ENCODE data around the gene SORCS1.

Gene SORCS1

DNA sequence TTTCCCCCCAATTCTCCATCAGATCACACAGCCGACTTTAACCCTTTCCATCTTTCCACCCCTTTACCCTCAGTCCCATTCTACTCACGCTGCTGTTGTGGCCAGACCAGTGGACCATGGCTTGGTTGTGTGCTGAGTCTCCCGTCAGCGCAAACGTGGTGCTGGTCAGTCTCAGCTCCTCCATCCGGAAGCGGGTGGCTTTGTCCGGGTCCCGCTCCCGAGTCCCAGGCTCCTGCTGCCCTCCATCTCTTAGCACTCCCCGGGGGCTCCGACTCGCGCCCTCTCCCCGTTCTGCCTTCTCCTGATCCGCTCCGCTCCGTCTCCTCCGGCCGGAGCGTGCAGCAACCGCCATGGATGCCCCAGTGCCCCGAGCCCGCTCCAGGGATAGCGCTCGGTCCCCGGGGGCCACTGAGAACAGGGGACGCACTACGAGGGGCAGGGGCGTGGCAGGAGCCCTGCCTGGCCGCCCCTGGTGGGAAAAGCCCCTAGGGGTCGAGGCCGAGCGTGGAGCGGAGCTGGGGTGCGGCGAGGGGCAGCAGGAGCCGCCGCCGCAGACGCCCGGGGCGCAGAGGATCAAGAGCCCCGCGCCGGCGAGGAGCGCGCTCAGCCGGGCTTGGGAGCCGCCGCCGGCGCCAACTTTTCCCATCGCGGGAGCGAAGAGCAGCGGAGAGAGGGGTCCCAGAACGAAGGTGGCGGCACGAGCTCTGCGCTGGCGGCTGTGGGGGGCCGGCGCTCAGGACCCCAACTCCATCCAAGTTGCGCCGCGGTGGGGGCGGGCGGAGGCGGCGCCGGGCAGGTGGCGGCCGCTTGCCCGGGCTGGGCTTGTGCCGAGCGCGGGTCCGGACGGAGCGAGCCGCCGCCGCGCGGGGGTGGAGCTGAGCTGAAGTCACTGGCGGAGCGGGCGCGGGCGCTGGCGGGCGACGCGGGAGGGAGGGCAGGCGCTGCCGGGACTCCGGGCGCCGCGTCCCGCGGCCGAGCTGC, at the start of gene SORCS1:
TSS of gene SORCS1 (minus strand) at position 826 of the 981 bp plus-strand sequence.
- no peak for DNase-seq (ENCODE audit: low read depth)

DNA sequence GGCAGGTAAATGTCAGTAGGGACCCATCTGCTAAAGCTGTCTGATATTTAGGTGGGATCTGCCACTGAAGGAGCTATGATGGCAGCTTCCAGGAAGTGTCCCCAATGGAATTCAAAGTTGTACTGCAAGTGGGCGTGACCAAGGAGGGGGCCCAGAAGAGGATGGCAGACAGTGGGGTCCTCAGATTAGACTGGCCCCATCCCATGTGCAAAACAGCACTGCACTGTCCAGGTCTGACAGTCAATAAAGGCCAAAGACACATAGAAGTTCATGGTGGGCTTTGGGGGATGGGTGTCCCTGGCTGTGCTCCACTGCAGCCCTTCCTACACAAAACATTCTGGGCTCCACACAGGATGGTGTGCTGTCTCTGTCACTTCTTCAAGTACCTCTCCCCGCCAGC, 49.8 kb upstream of the SORCS1 start:
- no peak for DNase-seq (ENCODE audit: low read depth)

DNA sequence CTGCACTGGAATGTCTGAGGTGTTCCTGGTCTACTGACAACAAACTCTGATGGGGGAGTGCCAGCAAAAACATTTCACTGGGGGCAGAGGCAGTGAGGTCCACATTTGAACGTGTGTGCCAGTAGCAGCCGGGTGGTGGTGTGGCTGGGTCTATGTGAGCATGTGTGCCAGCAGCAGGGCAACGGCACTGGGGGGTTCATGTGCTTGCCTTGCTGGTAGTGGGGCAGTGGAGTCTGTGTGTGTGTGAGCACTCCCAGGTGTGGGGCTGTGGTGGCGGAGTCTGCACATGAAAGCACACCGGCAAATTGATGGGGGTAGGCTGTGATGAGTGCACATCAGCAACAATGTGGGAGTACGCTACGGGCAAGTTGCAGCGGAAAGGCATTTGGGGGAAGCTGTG, 49.4 kb upstream of the SORCS1 start:
- DNase-seq (ENCODE audit: low read depth), result no peak

DNA sequence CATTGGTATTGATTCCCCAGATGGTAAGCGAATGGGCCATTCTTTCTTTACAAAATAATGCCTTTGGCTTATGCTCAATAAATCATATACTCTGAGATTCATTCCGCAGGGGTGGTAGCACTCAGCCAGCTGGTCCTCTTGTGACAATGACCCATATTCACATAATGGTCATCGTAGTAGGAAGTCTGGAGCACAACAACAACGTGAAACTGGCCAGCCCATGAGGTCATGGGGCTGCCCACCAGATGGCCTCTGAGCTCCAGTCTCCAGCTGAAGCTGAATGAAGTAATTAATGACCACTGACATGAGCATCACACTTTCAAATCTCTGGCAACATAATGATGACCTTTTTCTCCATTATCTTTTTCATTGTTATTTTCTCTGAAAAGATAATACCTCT, 42.3 kb upstream of the SORCS1 start:
- DNase-seq (ENCODE audit: low read depth), result no peak

DNA sequence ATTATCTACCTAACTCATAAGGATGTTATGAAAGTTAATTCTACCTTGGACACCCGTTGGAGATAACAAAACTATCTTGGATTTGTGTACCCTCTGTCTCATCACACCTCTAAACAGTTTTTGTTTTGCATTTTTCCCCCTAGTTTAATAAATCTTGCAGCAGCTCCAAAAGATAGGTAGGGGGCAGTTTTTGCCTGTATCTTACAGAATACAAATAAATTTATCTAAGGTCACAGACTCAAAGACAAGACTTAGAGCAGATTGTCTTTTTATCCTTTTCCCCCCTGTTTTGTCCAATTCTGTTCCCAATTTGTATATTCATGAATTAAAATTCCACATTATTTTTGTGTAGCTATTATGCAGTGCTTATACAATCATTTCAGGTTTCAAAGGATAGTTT, 5.0 kb upstream of the SORCS1 start:
- DNase-seq (ENCODE audit: low read depth), result no peak

DNA sequence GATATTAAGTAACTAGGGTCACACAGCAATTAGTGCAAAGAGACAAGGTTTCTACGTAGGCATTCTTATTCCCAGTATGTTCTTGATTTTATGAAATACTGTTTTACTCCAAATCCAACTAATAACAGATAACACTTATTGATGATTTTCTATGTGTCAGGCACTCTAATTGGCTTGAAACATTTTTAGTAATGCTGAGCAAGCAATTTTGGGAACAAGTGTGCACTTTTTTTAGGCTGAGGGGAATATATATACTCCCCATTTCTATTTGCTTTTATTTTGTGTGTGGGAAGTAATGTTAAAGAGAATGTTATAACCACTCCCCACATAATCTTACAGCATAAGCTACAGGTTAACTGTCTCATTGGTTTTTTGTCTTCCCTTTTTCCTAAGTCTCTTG, 4.2 kb upstream of the SORCS1 start:
- no peak for DNase-seq (ENCODE audit: low read depth)

DNA sequence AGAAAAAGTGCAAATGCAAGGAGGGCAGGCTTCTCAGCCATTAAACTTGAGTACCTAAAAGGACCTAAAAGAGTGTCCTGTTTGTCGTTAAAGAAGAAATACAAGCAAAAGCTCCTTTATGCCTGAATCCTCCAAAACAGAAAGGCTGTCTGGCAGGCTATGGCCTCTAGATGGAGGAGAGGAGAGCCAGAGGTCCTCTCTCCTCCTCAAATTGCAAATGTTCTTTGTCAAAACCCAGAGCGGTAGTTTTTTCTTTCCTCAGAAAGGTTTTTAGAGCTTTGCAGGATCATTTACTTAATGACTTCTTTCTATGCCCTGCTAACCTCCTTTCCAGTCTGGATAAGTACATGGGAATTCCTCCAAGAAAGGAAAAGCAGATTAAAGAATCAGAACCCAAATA, 1.9 kb upstream of the SORCS1 start:
- no peak for DNase-seq (ENCODE audit: low read depth)

DNA sequence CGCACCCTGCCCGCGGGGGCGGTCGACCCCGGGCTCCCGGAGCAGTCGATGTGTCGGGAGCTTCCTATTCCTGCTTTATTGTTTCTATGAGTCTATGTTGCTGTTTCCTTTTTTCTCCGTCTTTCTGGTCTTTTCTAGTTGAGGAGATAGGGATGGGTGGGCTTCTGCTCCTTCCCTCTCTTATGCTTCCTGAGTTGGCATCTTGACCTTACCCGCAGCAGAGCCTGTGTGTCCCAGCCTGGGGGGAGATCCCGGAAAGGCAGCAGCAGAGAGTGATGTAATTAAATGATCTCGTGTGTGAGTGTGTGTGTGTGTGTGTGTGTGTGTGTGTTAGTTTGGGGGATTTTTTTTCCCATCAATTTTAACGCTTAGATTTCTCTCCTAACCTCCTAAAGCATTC, 486 bp upstream of the SORCS1 start:
- DNase-seq (ENCODE audit: low read depth), result no peak

DNA sequence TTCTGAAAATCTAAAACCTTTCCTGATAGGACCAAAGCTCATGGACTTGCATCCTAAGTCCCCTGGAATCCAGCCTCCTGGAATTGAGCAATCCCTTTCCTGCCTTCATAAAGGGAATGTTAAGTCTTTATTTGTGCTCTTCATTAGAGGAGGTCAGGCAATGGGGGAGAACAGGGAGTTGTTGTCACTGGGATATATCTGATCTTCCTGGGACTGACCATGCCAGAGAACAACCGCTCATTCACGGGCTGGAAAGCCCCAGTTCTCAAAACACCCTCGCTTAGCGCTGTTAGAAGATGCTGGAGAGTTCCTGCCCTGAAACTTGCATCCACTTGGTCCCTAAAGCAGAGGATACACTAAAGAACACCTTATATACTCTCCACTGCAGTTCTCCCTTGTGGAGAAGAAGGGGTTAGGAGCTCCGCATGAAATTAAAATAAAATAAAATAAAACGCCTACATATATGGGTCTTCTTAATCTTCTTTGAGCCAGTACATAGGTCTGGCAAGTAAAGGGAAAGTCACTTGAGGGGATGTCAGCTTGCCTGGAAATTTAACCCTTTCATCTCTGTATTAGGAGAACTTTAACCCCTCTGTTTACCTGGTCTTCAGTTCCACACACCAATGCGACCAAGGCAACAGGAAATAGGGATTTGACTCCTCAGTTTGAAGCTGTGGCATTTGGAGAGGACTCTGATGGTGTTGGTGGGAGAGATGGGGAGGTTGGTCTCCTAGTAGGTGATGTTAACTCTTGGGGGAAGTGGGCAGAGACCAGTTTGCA, 1.2 kb downstream of the SORCS1 start:
- no peak for DNase-seq (ENCODE audit: low read depth)

DNA sequence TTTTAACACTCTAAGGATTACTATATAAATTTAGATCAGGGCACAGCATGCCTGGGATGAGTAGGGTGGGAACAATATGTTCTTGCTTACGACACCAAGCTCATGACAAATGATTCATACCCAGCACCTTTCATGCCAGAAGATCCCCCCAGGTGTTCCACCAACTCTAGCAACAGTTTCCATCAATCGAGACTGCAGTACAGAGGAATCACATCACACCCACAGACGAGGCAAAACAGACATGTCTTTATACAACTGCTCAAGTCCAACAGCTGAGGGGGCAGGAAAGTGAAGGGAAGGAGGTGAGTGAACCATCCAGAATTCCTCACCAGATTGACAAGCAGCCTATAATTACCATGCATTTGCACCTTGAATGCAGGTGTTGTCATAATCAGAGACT, 3.6 kb downstream of the SORCS1 start:
- no peak for DNase-seq (ENCODE audit: low read depth)

DNA sequence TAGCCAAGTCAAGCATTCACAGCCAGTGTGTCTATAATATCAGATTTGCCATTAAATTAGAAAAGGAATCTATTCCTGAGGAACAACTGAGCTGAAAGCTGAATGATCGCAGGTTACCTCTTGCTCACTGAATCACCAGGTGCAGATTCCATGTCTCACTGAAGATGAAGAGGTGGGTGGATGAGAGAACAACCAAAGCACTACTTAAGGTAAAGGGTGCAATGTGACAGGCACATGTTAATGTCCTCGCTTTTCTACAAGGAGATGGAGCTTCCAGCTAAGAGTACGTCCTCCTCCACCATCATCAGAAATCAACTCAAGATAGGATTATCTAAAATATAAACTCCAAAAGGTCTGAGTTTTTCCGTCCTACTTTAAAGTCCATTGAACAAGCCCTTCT, 4.6 kb downstream of the SORCS1 start:
- no peak for DNase-seq (ENCODE audit: low read depth)

DNA sequence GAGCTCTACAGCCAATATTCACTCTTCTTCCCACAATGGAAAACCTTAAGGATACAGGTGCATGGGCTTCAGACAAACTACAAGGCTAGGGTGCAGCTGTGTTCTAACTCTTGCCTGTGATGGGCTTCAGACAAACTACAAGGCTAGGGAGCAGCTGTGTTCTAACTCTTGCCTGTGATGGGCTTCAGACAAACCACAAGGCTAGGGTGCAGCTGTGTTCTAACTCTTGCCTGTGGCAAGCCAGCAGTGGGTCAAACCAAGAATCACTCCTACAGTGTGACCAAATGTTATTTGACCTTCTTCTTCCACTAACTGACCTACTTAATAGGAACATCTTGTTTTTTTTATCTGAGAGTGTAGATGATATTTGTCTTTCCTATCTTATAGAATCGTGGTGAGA, 7.4 kb downstream of the SORCS1 start:
- no peak for DNase-seq (ENCODE audit: low read depth)

DNA sequence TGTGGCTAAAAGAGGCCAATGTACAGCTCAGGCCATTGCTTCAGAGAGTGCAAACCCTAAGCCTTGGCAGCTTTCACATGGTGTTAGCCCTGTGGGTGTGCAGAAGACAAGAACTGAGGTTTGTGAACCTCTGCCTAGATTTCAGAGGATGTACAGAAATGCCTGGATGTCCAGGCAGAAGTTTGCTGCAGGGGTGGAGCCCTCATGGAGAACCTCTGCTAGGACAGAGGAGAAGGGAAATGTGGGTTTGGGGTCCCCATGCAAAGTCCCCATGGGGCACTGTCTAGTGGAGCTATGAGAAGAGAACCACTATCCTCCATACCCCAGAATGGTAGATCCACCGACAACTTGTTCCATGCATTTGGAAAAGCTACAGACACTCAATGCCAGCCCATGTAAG, 12.4 kb downstream of the SORCS1 start:
- no peak for DNase-seq (ENCODE audit: low read depth)

DNA sequence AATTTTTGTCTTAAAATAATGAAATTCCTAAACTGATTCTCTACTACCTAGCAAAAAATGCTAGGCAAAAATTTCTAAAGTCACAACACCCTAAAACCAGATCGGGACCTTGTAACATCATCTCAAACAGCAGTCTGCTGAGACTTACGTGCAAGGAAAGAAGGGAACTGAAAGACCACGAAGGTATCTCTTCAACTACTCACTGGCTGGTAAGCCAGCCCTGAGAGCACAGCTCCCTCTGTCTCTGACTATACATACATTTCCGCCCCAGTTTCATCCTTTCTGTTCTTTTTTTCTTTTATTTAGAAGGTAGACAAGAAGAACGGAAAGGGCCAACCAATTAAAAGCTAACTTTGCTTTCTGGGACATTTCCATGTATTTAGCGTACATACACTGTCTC, 15.6 kb downstream of the SORCS1 start:
- no peak for DNase-seq (ENCODE audit: low read depth)

DNA sequence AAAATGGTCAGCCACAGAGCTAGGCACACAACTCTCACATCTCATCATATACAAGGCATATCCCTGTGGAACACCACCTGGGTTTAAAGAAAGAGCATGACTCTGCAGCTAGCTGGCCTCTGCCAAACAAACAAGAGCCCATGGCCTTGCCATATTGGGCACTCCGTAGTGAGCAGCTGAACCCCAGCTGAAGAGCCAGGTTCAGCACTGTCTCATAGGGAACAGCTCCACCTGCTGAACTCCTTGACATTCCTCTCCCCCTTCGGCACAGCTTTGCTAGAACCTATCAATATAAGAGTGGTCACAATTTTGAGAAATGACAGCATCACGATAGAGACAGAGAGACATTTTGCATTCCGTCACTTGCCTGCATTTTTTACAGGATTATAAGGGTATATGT, 20.0 kb downstream of the SORCS1 start:
- DNase-seq (ENCODE audit: low read depth), result no peak

DNA sequence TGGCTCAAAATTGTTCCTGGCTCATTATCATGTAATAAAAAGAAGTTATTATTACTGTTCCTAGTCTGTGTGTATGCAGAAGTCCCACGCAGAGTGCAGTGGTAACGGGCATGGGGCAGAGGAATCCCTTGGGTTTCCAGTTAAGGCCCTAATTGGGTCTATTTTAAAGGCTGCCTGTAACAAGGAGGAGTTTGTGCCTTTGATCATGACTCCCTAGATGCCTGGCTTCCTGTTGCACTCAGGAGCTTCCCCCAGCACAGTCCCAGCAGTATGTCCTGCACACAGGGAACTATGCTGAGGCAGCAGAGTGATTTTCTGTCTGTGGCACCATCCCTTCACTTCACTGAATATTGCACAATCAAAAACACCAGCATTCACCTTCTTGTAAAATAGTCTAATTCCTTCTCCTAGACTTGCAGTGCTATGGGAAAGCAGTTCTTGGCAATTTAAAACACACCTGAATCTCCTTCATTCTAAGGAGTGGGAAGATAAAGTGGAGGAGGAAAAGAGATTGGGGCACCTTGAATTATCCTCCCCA, 22.9 kb downstream of the SORCS1 start:
- no peak for DNase-seq (ENCODE audit: low read depth)

DNA sequence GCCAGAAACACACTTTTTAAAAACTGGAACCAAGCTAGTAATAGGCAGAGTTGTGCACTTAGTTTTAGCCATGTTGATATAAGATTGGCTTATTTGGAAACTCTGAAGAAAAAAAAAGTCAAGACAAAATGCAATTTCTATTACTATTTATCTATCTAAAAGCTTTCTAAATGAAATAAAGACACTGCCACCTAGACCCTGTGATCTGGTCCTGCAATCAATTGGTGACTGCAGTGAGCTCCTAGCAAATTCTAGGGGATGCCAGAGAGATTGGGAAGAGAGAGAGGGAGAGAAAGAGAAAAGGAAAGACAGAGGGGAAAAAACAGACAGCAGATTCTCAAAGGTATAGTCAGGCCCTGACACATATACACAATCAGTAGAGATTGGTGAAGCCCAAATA, 25.3 kb downstream of the SORCS1 start:
- DNase-seq (ENCODE audit: low read depth), result no peak

DNA sequence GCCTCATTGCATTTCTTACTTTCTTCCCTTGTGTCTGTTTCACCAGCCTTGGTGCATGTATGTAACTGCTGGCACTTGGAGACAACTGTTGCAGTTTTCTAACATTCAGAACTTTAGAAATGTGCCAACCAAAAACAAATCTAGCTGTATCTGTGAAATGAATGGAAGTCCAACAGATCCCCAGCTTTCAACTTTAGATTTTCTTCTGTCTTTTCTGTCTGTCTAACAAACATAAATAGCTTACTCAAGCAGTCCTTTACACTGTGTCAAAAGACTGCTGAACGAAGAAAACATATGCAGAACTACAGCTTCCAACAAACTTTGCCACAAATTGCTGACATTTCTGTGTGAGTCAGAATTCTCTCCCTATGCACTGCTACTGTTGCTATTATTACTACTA, 30.9 kb downstream of the SORCS1 start:
- DNase-seq (ENCODE audit: low read depth), result no peak

DNA sequence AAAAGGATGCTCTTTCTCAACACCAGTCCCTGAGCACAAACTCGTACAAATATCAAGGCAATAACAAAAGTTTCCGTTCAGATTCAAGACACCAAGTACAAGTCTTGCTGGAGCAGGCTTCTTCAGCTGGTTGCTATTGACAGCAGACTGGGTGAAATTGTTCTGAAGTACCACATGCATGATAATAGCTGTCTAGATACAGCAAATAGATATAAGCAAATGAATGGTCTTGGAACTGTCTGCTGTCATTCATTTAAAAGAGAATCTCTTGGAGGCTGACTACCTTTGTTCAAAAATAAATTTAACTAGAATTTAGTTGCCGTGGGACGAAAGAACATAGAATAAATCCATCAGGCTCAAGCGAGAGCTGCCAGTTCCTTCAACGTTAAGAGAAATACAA, 35.5 kb downstream of the SORCS1 start:
- DNase-seq (ENCODE audit: low read depth), result no peak

DNA sequence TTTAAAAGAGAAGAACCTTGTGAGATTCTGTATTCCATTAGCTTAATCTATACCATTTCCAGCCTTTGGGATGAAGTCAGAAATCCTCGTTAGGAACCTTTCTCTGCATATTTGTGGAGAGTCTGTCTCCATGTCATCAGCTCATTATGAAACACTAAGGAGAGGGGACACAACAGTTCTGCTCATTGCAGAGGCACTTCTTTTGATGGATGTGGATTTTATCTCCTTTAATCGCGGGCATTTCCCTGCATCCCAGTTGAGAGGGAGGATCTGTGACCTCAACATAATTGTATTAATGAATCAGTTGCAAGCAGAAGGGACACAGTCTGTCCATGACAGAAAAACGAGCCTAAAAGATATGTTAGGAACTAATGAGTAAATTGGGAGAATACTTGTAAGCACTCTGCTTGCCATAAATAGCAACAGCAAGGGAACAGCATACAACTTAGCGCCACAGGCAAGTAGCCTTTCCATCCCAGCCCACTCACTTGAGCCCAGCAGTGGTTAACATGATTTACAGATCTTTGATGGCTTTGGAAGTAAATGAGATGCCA, 37.9 kb downstream of the SORCS1 start:
- DNase-seq (ENCODE audit: low read depth), result no peak

DNA sequence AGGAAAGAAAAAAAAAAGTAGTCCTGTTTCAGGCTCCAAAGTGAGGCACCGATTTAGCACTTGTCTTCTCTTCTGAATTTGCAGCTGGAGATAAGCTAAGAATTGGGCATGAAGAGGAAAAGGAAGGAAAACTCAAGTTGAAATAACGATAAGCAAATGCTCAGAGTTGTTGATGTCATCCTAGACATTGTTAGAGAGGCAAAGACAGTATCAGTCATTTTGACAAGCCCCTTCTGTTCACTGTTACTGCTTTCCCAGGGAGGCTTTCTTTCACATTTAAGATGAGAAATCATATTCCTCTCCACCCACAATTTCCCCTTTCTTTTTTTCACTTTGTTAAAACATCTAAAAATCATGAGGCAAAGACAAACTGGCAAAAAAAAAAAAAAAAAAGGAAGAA, 41.8 kb downstream of the SORCS1 start:
- DNase-seq (ENCODE audit: low read depth), result no peak

DNA sequence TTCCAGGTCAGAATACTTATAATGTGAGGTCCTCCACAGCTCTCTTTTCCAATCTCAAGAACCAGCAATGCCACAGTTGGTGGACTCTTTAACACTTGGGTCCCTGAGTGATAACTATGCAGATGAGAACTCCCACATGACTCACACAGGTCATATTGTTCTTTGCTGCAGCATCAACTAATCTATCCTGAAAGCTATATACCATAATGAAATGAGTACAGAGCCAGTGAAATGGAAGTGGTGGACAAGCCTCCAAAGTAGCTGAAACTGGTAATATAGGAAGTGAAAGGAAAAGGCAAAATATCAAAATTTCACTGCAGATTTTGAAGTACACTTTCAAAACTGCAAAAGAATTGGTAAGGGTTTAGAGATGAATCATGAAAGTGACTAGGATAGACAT, 45.6 kb downstream of the SORCS1 start:
- DNase-seq (ENCODE audit: low read depth), result no peak
